Measurements from ENCODE around the gene HBE1.

HBE1 gene

GRCh38 chr11:5240458-5240857 is 29.3 kb downstream of the HBE1 start (continued):
- TF ChIP-seq ZNF596 (tag by site-specific recombination; IDR thresholded peaks at IDR 0.05) = no peak
- TF ChIP-seq MZF1 (tag by site-specific recombination; IDR thresholded peaks at IDR 0.05; ENCODE audit: borderline replicate concordance) = no peak
- TF ChIP-seq ZNF211 (tag by site-specific recombination; IDR thresholded peaks at IDR 0.05; ENCODE audit: low read depth) = no peak
- TF ChIP-seq ZNF747 (tag by site-specific recombination; IDR thresholded peaks at IDR 0.05) = no peak

GRCh38 chr11:5240056-5240455 is 29.7 kb downstream of the HBE1 start:
- Histone ChIP-seq H3K4me1 (ENCODE audit: control insufficient read depth, insufficient read depth, low read length) (no peaks in the 10 kb centered on the region), H3K4me3 (ENCODE audit: low read depth, low read length) (no peak overlapping the region), H3K36me3 (ENCODE audit: control insufficient read depth in 2 of 2, insufficient read depth in 1 of 2, low read length in 2 of 2) (no peaks in the 10 kb centered on the region), H3K9me3 (ENCODE audit: control insufficient read depth, insufficient read depth, low read depth, low read length) (no peaks in the 10 kb centered on the region), H3K27ac (ENCODE audit: extremely low read depth, low read depth, low read length) (no peak overlapping the region)
- POLR2A ChIA-PET = no interaction called here
- TF ChIP-seq ZNF335 (tag by site-specific recombination; conservative IDR thresholded peaks at IDR 0.05) = no peak
- no peak for TF ChIP-seq ZNF48 (tag by site-specific recombination; IDR thresholded peaks at IDR 0.05)
- TF ChIP-seq HIC1 (tag by site-specific recombination; IDR thresholded peaks at IDR 0.05) = no peak
- TF ChIP-seq SCRT1 (tag by site-specific recombination; IDR thresholded peaks at IDR 0.05; ENCODE audit: borderline replicate concordance) = no peak
- no peak for TF ChIP-seq ZNF248 (tag by site-specific recombination; IDR thresholded peaks at IDR 0.05)
- TF ChIP-seq ZNF501 (tag by site-specific recombination; IDR thresholded peaks at IDR 0.05) = no peak
- TF ChIP-seq REST (tag by site-specific recombination; IDR thresholded peaks at IDR 0.05) = no peak
- TF ChIP-seq TSHZ1 (tag by site-specific recombination; IDR thresholded peaks at IDR 0.05; ENCODE audit: borderline replicate concordance) = no peak
- TF ChIP-seq ZBTB17 (tag by site-specific recombination; IDR thresholded peaks at IDR 0.05) = no peak
- TF ChIP-seq ZBTB11 (tag by site-specific recombination; conservative IDR thresholded peaks at IDR 0.05; ENCODE audit: low read depth) = no peak
- no peak for TF ChIP-seq ZNF830 (tag by site-specific recombination; IDR thresholded peaks at IDR 0.05; ENCODE audit: low read depth)
- TF ChIP-seq ZNF837 (tag by site-specific recombination; IDR thresholded peaks at IDR 0.05) = no peak
- TF ChIP-seq ZNF488 (tag by site-specific recombination; IDR thresholded peaks at IDR 0.05) = no peak
- TF ChIP-seq ZNF350 (tag by site-specific recombination; IDR thresholded peaks at IDR 0.05) = no peak
- no peak for TF ChIP-seq ZNF610 (tag by site-specific recombination; IDR thresholded peaks at IDR 0.05; ENCODE audit: borderline replicate concordance)
- TF ChIP-seq ZNF121 (tag by site-specific recombination; IDR thresholded peaks at IDR 0.05) = no peak
- TF ChIP-seq ZNF274 (IDR thresholded peaks at IDR 0.05; ENCODE audit: low read length) = no peak
- TF ChIP-seq ZNF274 (tag by site-specific recombination; IDR thresholded peaks at IDR 0.05; ENCODE audit: borderline replicate concordance) = no peak
- TF ChIP-seq KLF9 (tag by site-specific recombination; IDR thresholded peaks at IDR 0.05; ENCODE audit: low read depth) = no peak
- TF ChIP-seq ZNF133 (tag by site-specific recombination; IDR thresholded peaks at IDR 0.05) = no peak
- CTCF ChIA-PET = interaction anchor here (0.6 to 1.0 kb wide), 2 partner anchors 42 to 115 kb away, joined by 5 read pairs; no protein-coding TSS in a partner anchor

Data from HEK293 (cell line).